DMS153 treated with DMSO at 0.1 percent for 48 hours (cell line): ENCODE measurements around the gene ARMC9.

ENCODE experiments used
- DNase-seq: peaks from one replicate; lab custom pipeline; 2025; ENCODE audit not compliant: unreplicated experiment; lab: John Stamatoyannopoulos, UW

Gene ARMC9, protein sequence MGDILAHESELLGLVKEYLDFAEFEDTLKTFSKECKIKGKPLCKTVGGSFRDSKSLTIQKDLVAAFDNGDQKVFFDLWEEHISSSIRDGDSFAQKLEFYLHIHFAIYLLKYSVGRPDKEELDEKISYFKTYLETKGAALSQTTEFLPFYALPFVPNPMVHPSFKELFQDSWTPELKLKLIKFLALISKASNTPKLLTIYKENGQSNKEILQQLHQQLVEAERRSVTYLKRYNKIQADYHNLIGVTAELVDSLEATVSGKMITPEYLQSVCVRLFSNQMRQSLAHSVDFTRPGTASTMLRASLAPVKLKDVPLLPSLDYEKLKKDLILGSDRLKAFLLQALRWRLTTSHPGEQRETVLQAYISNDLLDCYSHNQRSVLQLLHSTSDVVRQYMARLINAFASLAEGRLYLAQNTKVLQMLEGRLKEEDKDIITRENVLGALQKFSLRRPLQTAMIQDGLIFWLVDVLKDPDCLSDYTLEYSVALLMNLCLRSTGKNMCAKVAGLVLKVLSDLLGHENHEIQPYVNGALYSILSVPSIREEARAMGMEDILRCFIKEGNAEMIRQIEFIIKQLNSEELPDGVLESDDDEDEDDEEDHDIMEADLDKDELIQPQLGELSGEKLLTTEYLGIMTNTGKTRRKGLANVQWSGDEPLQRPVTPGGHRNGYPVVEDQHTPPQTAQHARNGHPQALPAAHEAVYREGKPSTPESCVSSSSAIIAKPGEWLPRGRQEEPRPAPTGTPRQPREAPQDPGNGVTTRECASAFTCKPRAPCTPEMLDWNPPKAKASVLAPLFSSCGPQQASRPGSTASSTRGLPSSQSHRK

GRCh38 chr2:231198291-231199173 lies at the start of gene ARMC9:
Gene ARMC9 (plus strand): TSS chr2:231198631. CDS start chr2:231206239, 7,608 bp downstream.
- DNase-seq = peak; percentile 56

GRCh38 chr2:231152800-231153557 lies 45.5 kb upstream of the ARMC9 start:
- DNase-seq = no peak

- DNase-seq = no peak
Observed at GRCh38 chr2:231159306-231159705, 39.1 kb upstream of the ARMC9 start.

DNA sequence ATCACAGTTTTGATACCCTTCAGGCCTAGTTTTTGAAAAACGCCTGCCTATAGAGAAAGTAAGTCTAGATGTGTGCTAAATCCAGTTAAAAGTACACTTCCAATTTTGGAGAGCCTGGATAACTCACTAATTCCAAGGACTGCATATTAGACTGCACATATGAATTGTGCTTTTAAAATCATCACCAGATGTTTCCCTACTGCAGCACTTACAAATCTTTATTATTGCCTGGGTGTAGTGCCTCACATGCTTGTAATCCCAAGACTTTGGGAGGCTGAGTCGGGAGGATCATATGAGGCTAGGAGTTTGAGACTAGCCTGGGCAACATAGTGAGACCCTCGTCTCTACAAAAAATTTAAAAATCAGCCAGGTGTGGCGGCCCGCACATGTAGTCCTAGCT lies 37.7 kb upstream of the ARMC9 start:
- no peak for DNase-seq

DNA sequence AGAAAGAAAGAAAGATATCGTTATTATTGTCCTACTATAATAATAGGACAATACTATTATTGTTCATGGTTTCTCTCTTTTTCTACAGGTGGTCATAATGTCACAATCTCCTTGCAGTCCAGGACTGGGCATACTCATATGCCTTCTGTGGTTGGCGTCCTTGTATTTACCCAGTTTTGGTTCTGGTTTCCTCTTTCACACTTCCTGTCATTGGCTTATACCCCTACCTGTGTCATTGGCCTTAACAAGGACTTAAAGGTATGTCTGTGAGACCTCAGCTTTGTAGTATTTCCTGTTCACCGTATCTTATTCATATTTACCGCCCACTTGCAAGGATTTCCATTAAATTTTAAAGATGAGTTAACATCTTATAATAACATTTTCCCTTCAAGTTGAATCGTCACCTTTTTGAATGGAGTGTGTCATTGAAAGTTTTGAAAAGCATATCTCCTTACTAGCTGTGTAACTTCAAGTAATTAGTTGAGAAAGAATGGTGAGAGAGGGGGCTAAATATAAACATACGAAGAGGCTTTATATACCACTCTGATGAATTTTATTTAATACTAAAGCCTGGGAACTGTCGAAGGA lies 37.1 kb upstream of the ARMC9 start:
- DNase-seq = no peak

DNA sequence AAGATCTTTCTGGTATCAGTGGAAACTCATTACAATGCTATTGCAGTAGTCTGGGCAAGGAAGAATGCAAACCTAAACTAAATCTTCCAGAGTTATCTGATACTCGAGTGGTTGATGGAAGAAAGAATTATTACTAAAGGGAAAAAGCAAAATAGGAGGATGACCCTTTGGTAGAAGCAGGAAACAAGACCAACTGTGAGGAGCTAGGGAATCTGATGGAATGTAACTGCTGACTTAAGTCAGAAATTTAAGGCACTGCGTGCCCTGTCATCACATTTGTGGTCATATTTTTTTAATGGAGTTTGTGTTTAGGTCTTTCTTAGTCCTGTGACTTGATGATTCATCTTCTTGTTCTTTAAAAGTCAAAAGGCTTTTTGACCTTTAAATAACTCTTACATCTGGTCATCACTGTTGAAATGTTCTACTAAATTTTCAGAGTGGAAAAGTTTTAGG lies 36.5 kb upstream of the ARMC9 start:
- no peak for DNase-seq

- DNase-seq = no peak
Observed at GRCh38 chr2:231163011-231163410, 35.4 kb upstream of the ARMC9 start.

DNA sequence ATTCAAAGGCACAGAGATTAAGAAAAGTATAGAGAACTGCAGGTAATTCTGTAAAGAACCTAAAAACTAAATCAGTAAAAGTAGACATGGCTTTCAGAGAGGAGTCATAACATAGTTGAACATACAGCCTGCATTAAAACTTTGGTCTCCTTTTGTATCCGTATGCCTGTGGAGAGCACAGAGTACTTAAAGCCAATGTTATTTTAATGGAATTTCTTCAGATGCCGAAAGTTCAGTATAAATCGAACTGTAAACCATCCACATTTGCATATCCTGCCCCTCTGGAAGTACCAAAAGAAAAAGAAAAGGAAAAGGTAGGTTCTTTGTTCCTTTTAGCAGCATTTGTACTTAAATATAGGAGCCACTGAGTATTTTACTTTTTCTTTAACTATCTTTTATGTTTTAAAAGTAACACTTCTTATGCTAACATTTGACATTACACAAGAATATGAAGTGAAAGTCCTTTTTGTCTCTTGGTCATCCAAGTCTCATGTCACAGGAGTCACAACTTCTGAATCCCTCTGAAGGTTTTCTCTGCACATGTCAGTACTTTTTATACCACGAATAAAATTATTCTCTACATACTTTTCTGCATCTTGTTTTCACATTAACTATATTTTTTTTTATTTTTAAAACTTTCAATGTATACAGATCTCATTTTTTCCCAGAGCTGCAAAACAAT lies 34.9 kb upstream of the ARMC9 start:
- DNase-seq = no peak

- no peak for DNase-seq
Observed at GRCh38 chr2:231167745-231168459, 30.5 kb upstream of the ARMC9 start.

DNA sequence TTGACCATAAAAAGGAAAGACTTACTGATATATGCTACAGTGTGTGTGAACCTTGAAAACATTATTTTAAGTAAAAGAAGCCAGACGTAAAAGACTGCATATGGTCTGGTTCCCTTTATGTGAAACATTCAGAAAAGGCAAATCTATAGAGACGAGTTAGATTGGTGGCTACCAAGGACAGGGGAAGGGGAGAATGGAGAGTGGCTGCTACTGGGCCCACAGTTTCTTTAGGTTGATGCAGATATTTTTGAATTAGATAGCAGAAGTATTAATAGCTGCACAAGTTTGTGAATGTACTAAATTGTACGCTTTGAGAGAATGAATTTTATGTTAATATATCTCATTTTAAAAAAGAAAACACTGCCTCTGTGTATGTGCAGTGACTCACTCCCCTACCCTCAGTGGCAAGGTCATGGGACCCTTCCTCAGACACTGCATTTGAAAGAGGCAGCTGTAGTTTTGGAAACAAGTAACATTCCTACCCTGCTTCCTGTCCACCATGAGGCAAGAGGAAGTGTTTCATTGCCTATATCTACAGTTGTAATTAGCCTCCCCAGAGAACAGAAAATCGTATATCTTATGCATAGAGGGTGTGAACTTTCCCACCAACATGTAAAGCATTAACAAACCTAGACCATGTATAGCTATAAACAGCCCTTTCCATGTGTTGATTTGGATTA lies 29.8 kb upstream of the ARMC9 start:
- DNase-seq = no peak

DNA sequence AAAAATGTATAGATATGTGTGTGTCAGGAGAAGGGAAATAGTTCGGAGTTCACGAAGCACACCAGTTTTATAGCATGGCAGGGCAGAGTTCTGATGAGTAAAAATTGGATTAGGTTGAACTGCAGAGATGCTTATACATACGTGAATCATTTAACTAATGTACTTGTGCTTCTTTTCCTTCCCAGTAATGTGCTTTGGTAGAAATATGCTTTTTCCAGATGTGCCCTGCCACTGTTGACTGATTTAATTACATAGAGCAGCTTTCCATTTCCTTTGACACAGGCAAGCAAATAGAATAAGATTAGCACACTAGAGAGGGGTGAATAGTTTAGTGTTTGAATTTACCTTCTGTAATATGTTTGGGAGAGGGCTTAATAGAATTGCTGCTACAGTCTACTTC lies 28.9 kb upstream of the ARMC9 start:
- no peak for DNase-seq

DNA sequence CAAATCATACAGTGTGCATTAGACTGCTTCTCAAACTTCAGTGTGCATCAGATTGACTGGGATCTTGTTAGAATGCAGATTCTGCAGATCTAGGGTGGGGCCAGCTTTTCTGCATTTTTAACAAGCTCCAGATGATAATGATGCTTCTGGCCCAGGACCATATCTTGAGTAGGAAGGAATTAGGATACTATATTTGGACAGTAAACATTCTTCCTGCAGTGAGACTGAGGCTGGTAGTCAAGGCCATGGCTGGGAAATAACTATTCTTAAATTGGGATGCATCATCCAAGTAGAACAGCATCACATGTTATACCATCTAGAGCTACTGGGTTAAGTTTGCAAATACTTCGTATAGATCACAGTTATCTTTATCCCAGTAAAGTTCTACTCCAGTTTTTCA lies 28.4 kb upstream of the ARMC9 start:
- no peak for DNase-seq

- DNase-seq = no peak
Observed at GRCh38 chr2:231172025-231172424, 26.4 kb upstream of the ARMC9 start.

DNA sequence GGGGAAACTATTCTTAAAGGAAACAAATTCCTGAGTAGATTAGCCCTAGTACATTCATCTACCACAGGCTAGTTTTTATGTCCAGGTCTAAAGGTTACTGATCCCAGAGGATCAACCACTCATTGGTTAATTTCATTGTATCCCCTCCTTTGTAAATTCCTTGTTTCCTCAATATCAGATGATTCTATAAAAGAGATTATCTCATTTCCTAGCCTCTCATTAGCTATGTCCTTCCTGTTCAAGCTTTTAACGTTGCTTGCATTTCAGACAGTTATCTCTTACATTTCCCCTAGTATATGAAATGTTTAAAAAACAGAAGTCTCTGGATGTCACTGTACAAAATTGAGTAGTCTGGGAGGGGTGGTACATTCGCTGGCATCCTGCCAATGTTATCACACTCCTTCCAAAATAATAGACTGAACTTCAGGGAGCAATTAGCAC lies 24.2 kb upstream of the ARMC9 start:
- DNase-seq = no peak

DNA sequence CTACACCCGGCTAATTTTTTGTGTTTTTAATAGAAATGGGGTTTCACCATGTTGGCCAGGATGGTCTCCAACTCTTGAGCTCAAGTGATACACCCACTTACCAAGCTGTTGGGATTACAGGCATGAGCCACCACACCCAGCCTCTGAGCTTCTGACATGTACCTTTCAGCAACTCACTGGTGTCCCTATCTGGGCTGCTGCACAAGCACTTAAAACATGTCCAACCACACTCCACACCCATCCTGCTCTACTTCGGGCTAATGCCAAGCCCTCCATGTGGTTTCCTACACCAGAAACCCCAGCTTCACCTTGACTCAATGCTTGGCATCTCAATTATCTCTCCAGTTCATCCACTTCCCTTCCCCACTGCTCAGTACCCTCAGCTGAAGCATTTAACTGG lies 22.4 kb upstream of the ARMC9 start:
- DNase-seq = no peak

GRCh38 chr2:231177156-231178025 lies 21.0 kb upstream of the ARMC9 start:
- DNase-seq = no peak

GRCh38 chr2:231178805-231179204 lies 19.6 kb upstream of the ARMC9 start:
- peak; percentile 9 for DNase-seq
